Measurements from ENCODE around the gene MAPT. TPM values are rescaled to one million over a fixed set of nuclear protein-coding genes. Genes with fewer than 3 reads are reported as not detected.
"Not testable (repeated sequence)": the region's sequence is repeated elsewhere in the genome, so short reads cannot be mapped to it uniquely, and the experiment has no call there.

The MAPT gene
- polyA plus RNA-seq, 1 experiment, result 0.27 TPM

DNA sequence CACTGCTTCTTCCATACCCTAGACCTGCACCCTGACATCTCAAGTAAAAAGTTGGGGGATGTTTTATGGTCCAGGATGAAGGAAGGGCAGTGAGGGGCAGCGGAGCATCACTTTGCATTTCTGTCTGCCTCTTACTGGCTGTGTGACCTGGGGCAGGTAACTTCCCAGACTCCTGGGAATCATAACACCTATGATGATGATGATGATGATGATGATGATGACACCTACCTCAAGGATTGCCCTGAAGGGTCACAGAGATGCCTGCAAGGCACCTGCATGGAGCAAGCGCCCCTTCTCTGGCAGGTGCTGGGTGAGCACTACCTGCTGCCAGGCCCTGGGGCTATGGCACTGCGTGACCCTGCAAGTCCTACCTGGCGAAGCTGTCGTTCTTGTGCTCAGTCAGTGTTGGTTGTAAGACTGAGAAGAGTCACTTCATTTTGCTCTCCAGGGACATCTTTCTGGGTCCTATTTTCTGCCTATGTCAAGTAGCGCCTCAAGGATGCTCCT lies 58.5 kb downstream of the MAPT start:
- DNase-seq (ENCODE audit: low read depth, low spot score), result no peak
- H3K4me3 ChIP-seq (ENCODE audit: low read depth, low read length), result no peak overlapping the region
- no peak for TF ChIP-seq CTCF (IDR thresholded peaks at IDR 0.05; ENCODE audit: low read depth, low read length)
- peaks cover 33% of the 10 kb centered on the region for H3K27me3 ChIP-seq (ENCODE audit: control insufficient read depth, insufficient read depth, low read length)
- POLR2A ChIA-PET, result no interaction called here
- CTCF ChIA-PET, result no interaction called here
- no peak overlapping the region for H3K27ac ChIP-seq (ENCODE audit: low read depth, low read length)
- no peaks in the 10 kb centered on the region for H3K9me3 ChIP-seq (ENCODE audit: control insufficient read depth, insufficient read depth, low read length)

DNA sequence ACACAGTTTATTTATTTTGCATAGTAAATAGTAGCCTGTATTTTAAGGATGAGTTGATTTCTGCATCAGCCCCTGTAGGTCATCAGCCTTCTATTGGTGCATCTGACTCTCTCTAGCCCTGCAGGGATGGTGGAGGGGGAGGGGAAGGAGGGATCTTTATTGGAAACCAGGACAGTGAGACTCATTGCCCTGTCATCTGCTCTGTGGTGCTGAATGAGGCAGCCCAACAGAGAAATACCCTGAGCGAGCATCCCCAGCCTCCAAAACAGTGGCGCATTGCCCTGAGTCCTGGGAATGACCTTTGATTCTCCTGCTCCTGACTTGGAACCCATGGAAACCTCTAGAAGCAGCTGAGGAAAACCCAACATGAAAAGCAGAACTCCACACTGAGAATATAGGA lies 59.2 kb downstream of the MAPT start:
- ChIA-PET POLR2A (no interaction called here), CTCF (no interaction called here)
- H3K27ac ChIP-seq (ENCODE audit: low read depth, low read length), result no peak overlapping the region
- no peak for TF ChIP-seq CTCF (IDR thresholded peaks at IDR 0.05; ENCODE audit: low read depth, low read length)
- DNase-seq (ENCODE audit: low read depth, low spot score), result no peak
- H3K4me3 ChIP-seq (ENCODE audit: low read depth, low read length), result no peak overlapping the region
- no peaks in the 10 kb centered on the region for H3K9me3 ChIP-seq (ENCODE audit: control insufficient read depth, insufficient read depth, low read length)
- peaks cover 33% of the 10 kb centered on the region for H3K27me3 ChIP-seq (ENCODE audit: control insufficient read depth, insufficient read depth, low read length)

- peaks cover 24% of the 10 kb centered on the region for H3K27me3 ChIP-seq (ENCODE audit: control insufficient read depth, insufficient read depth, low read length)
- no peak overlapping the region for H3K4me3 ChIP-seq (ENCODE audit: low read depth, low read length)
- no peak overlapping the region for H3K27ac ChIP-seq (ENCODE audit: low read depth, low read length)
- DNase-seq (ENCODE audit: low read depth, low spot score), result no peak
- no peaks in the 10 kb centered on the region for H3K9me3 ChIP-seq (ENCODE audit: control insufficient read depth, insufficient read depth, low read length)
- CTCF ChIA-PET, result interaction anchor here (0.6 kb wide), 1 partner anchor 18 kb away, joined by 4 read pairs; no protein-coding TSS in a partner anchor
- POLR2A ChIA-PET, result no interaction called here
- TF ChIP-seq CTCF (IDR thresholded peaks at IDR 0.05; ENCODE audit: low read depth, low read length), result no peak
These were observed 60.6 kb downstream of the MAPT start for GRCh38 chr17:45954914-45955313.

DNA sequence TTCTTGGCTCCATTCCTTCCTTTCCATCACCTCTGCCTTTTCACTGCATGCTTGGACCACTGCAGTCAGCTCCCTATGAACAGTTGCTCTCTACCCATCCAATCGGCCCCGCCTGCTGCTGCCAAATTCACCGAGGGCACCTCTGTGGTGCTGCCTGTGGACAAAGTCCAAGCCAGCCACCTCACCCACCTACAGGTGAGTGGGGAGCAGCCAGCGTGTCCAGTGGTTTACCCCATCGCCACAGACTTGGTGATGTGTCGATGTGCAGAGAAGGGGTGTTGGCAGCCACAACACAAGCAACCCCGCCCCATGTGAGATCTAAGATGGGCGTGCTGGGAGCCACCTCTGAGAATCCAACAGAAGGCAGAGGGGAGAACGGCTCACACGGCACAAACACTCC lies 61.0 kb downstream of the MAPT start:
- no peak for DNase-seq (ENCODE audit: low read depth, low spot score)
- Histone ChIP-seq H3K9me3 (ENCODE audit: control insufficient read depth, insufficient read depth, low read length) (no peaks in the 10 kb centered on the region), H3K27me3 (ENCODE audit: control insufficient read depth, insufficient read depth, low read length) (peaks cover 20% of the 10 kb centered on the region), H3K27ac (ENCODE audit: low read depth, low read length) (no peak overlapping the region), H3K4me3 (ENCODE audit: low read depth, low read length) (no peak overlapping the region)
- CTCF ChIA-PET, result no interaction called here
- POLR2A ChIA-PET, result no interaction called here
- no peak for TF ChIP-seq CTCF (IDR thresholded peaks at IDR 0.05; ENCODE audit: low read depth, low read length)

- no peak for TF ChIP-seq CTCF (IDR thresholded peaks at IDR 0.05; ENCODE audit: low read depth, low read length)
These were observed 61.7 kb downstream of the MAPT start for GRCh38 chr17:45956090-45956489.

DNA sequence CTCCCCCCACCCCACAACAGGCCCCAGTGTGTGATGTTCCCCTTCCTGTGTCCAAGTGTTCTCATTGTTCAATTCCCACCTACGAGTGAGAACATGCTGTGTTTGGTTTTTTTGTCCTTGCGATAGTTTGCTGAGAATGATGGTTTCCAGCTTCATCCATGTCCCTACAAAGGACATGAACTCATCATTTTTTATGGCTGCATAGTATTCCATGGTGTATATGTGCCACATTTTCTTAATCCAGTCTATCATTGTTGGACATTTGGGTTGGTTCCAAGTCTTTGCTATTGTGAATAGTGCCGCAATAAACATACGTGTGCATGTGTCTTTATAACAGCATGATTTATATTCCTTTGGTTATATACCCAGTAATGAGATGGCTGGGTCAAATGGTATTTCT lies 62.4 kb downstream of the MAPT start:
- POLR2A ChIA-PET, CTCF ChIA-PET: not testable (repeated sequence)
- H3K27me3 ChIP-seq (ENCODE audit: control insufficient read depth, insufficient read depth, low read length), result peaks cover 12% of the 10 kb centered on the region

More at GRCh38 chr17:45956090-45956489, 61.7 kb downstream of the MAPT start:
- CTCF ChIA-PET, result no interaction called here
- peaks cover 16% of the 10 kb centered on the region for H3K27me3 ChIP-seq (ENCODE audit: control insufficient read depth, insufficient read depth, low read length)
- DNase-seq (ENCODE audit: low read depth, low spot score), result no peak
- H3K27ac ChIP-seq (ENCODE audit: low read depth, low read length), result no peak overlapping the region
- H3K9me3 ChIP-seq (ENCODE audit: control insufficient read depth, insufficient read depth, low read length), result no peaks in the 10 kb centered on the region
- no peak overlapping the region for H3K4me3 ChIP-seq (ENCODE audit: low read depth, low read length)
- POLR2A ChIA-PET, result no interaction called here

More for the DNA sequence above, 62.4 kb downstream of the MAPT start:
- H3K27ac ChIP-seq (ENCODE audit: low read depth, low read length); H3K4me3 ChIP-seq (ENCODE audit: low read depth, low read length); H3K9me3 ChIP-seq (ENCODE audit: control insufficient read depth, insufficient read depth, low read length); DNase-seq (ENCODE audit: low read depth, low spot score): not testable (repeated sequence)
